H1 (cell line): ENCODE measurements around the gene TIMELESS. TPM values are rescaled to one million over a fixed set of nuclear protein-coding genes. Genes with fewer than 3 reads are reported as not detected.

Experiments used
- BCL11A ChIP-seq, 2 experiments: IDR thresholded peaks; one replicate each; pipeline ENCODE4 v1.6.1; 2011; ENCODE audit warnings: low read depth in 2 of 2, low read length in 2 of 2, mild to moderate bottlenecking in 2 of 2
- CEBPB ChIP-seq: IDR thresholded peaks from 2 replicates; pipeline ENCODE4 v1.6.1; 2012; ENCODE audit warnings: low read depth, low read length
- KDM5A ChIP-seq: fragments of 200-600 bp; IDR thresholded peaks from 2 replicates; pipeline ENCODE4 v1.7.1; 2012; ENCODE audit warnings: mild to moderate bottlenecking, low read length, inconsistent platforms, mixed read lengths
- SP2 ChIP-seq: IDR thresholded peaks from 2 replicates; pipeline ENCODE4 v1.6.1; 2012; ENCODE audit warnings: mild to moderate bottlenecking, low read length, inconsistent platforms
- SUZ12 ChIP-seq: fragments of 200-600 bp; sonication (generic); IDR thresholded peaks from 2 replicates; pipeline ENCODE4 v1.6.1; 2012; ENCODE audit warnings: mild to moderate bottlenecking, inconsistent platforms, low read length, moderate library complexity, mixed read lengths
- TCF12 ChIP-seq: IDR thresholded peaks from 2 replicates; pipeline ENCODE4 v1.6.1; 2011; ENCODE audit warnings: low read depth, mild to moderate bottlenecking, low read length
- polyA plus RNA-seq, 7 experiments: library from polyadenylated mRNA; depleted of rRNA in 3 of 7; stranded (reverse) in 5 of 7; unstranded in 2 of 7; fragments of >200 nt in 5 of 7; fragments of 200-250 nt in 2 of 7; gene quantifications; 1 replicate in 5 of 7; 2 replicates in 1 of 7; 4 replicates in 1 of 7; pipeline versions ENCODE4 v1.2.1 to v1.2.3, GENCODE V29; 2011 to 2013; ENCODE audit warnings: missing spikeins in 2 of 7, mixed read lengths in 2 of 7
- total RNA-seq: library from RNA; stranded (reverse); fragmentation: NEBNext Ultra II Directional; extraction: Animal tissue kit (Norgen Biotek cat#: 25700); gene quantifications from 2 replicates; pipeline ENCODE4 v1.2.1, GENCODE V29; 2021

Gene TIMELESS
- total and polyA plus RNA-seq, 2 of the 8 experiments (the other 6 are each of a cell fraction or from before 2014, with no cell fraction given): 17.1 to 86.7 TPM

DNA sequence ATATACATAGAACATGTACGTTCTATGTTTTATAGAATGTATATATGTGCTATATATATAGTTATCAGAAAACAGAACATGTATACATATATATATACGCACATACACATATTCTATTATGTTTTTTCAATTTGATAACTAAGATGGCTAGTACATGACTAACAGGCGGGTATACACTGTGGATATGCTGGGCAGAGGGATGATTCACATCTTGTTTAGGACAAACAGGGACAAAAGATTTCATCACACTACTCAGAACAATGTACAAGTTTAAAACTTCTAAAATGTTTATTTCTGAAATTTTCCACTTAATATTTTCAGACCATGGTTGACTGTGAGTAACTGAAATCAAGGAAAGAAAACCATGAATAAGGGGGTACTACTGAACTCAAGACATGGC, 17.4 kb downstream of the TIMELESS start (continued):
- TF ChIP-seq TCF12 (no peak), BCL11A (IDR thresholded peaks at IDR 0.05; ENCODE audit: low read depth in 2 of 2, low read length in 2 of 2) (no peak), SUZ12 (no peak), SP2 (no peak), CEBPB (no peak), KDM5A (no peak)
